ENCODE measurements around the gene PLXNB2.

DNA sequence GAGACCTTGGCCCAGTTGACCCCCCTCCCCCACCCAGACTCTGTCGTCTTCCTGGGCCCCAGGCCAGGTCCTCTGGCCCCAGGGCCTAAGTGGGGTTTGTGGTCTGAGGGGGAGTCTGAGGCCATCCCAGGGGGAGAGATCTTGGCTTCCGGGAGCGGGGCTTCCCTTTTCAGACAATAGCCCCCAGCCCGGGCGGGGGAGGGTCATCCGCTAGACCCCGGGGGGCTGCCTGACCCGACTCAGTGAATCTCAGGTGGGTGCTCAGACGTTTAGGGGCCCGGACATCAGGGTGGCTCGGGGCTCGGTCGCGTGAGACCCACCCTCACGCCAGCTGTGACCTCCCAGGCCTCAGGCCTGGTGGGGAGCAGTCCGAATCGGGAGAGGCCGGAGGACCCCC, 37.9 kb downstream of the PLXNB2 start:
- TF ChIP-seq, protein P1, sequence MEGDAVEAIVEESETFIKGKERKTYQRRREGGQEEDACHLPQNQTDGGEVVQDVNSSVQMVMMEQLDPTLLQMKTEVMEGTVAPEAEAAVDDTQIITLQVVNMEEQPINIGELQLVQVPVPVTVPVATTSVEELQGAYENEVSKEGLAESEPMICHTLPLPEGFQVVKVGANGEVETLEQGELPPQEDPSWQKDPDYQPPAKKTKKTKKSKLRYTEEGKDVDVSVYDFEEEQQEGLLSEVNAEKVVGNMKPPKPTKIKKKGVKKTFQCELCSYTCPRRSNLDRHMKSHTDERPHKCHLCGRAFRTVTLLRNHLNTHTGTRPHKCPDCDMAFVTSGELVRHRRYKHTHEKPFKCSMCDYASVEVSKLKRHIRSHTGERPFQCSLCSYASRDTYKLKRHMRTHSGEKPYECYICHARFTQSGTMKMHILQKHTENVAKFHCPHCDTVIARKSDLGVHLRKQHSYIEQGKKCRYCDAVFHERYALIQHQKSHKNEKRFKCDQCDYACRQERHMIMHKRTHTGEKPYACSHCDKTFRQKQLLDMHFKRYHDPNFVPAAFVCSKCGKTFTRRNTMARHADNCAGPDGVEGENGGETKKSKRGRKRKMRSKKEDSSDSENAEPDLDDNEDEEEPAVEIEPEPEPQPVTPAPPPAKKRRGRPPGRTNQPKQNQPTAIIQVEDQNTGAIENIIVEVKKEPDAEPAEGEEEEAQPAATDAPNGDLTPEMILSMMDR (IDR thresholded peaks at IDR 0.05): no peak
- no peak for TF ChIP-seq POLR2A (IDR thresholded peaks at IDR 0.05)
